Bronchial epithelial cell (primary cell): ENCODE measurements around the gene DDX18. TPM values are rescaled to one million over a fixed set of nuclear protein-coding genes. Genes with fewer than 3 reads are reported as not detected.
A peak's percentile ranks its signal among the peaks of the same experiment; 100 is the strongest.

Source experiments
- DNase-seq: peaks from one replicate; pipeline ENCODE4 v3.0.0-alpha.2; 2010; ENCODE audit warnings: low read depth
- FAIRE-seq: peaks from 2 replicates; lab custom pipeline; 2011; peaks lifted over from hg19 to GRCh38; lab: Jason Lieb, UNC
- H3K27me3 ChIP-seq: 2 replicates; pipeline ENCODE4 v1.5.1; 2011; ENCODE audit warnings: low read length; ENCODE audit not compliant: control insufficient read depth, insufficient read depth
- H3K36me3 ChIP-seq: 2 replicates; pipeline ENCODE4 v1.5.1; 2011; ENCODE audit warnings: low read length; ENCODE audit not compliant: control insufficient read depth, insufficient read depth
- H3K4me3 ChIP-seq: 2 replicates; pipeline ENCODE4 v1.5.1; 2011; ENCODE audit warnings: mild to moderate bottlenecking, low read depth, low read length, control low read depth
- total RNA-seq: library from RNA; depleted of rRNA; stranded (reverse); fragments of >200 nt; gene quantifications from 2 replicates; pipeline ENCODE4 v1.2.1, GENCODE V29; 2014
- TF ChIP-seq, protein P1 (sequence below): IDR thresholded peaks from 2 replicates; pipeline ENCODE4 v1.5.1; 2011; ENCODE audit warnings: mild to moderate bottlenecking, moderate library complexity, low read length, control low read depth, inconsistent platforms; ENCODE audit not compliant: insufficient read depth, severe bottlenecking

The DDX18 gene
- total RNA-seq, 1 donor from 2014 or later = 74.8 TPM

DNA sequence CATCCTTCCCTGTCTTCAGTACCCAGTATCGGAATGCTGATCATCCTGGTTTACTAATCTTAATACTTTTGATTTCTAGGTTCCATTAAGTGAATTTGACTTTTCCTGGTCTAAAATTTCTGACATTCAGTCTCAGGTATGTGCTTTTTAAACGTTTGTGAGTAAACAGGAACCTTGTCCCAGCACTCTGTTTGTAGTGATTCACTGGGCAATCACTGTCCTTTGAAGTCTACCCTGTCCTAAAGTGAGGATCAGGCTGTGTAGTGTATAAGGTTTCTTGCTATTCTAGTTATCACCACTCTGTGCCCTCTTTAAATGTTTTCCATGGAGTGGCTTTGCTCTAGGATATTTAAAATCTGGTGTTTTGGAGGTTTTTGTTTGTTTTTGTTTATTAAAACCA, 14.4 kb downstream of the DDX18 start:
- FAIRE-seq = no peak

DNA sequence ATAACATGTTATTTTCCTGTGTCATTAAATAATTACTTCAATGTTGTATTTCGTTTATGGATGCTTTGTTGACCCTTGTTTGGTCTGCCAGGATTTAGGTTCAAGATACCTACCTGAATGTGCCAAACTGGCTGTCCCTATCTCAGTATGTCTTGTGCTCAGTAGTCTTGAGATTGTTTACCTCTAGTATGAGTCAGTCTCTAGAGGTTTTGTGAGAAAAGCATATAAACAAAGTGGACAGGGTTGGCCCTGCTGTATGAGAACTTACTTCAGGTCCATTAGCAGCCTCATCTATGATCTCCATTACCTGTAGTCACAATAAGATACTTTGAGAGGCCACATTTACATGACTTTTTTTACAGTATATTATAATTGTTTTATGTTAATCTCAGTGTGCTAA, 17.8 kb downstream of the DDX18 start:
- FAIRE-seq (no peak), DNase-seq (no peak)
- TF ChIP-seq, protein P1, sequence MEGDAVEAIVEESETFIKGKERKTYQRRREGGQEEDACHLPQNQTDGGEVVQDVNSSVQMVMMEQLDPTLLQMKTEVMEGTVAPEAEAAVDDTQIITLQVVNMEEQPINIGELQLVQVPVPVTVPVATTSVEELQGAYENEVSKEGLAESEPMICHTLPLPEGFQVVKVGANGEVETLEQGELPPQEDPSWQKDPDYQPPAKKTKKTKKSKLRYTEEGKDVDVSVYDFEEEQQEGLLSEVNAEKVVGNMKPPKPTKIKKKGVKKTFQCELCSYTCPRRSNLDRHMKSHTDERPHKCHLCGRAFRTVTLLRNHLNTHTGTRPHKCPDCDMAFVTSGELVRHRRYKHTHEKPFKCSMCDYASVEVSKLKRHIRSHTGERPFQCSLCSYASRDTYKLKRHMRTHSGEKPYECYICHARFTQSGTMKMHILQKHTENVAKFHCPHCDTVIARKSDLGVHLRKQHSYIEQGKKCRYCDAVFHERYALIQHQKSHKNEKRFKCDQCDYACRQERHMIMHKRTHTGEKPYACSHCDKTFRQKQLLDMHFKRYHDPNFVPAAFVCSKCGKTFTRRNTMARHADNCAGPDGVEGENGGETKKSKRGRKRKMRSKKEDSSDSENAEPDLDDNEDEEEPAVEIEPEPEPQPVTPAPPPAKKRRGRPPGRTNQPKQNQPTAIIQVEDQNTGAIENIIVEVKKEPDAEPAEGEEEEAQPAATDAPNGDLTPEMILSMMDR = no peak
- Histone ChIP-seq H3K27me3 (no peaks in the 10 kb centered on the region), H3K4me3 (no peak overlapping the region), H3K36me3 (peaks cover 3% of the 10 kb centered on the region)

More for the DNA sequence above, 14.4 kb downstream of the DDX18 start:
- Histone ChIP-seq H3K27me3 (no peaks in the 10 kb centered on the region), H3K4me3 (no peak overlapping the region), H3K36me3 (peaks cover 17% of the 10 kb centered on the region)
- TF ChIP-seq, protein P1 = no peak
- no peak for DNase-seq

DNA sequence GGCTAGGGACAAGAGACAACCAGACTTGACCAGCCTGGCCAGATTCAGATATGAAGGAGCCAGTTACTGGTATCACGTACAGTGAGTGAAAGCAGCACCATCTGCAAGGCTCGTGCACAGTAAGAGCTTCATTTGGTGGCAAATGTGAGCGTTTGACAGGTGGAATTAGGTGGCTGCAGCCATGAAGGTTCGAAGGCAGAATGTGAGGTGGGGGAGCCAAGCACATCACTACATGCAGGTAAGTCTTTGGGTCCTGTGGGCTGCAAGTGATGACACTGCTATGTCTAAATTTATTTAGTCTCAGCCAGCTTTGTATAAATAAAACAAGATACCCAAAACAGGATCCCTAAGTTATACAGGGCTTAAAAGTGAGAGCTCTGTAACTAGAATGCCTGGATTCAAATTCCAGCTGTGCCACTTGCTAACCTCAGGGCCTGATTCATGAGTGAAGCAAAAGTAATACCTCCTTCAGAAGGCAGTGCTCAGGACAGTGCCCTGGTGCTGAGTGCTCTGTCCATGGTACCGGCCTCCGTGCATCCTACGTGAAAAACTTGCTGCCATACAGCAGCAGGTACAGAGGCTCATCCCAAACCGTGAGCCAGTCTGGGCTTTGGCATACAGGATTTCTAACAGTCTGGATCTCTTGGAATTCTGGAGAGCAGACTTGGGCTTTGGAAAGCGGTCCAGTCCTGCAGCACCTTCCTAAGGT, 18.6 kb downstream of the DDX18 start:
- Histone ChIP-seq H3K36me3 (peaks cover 3% of the 10 kb centered on the region), H3K27me3 (no peaks in the 10 kb centered on the region), H3K4me3 (no peak overlapping the region)
- TF ChIP-seq, protein P1 = no peak
- DNase-seq (peak; percentile 32), FAIRE-seq (peak; percentile 40)

DNA sequence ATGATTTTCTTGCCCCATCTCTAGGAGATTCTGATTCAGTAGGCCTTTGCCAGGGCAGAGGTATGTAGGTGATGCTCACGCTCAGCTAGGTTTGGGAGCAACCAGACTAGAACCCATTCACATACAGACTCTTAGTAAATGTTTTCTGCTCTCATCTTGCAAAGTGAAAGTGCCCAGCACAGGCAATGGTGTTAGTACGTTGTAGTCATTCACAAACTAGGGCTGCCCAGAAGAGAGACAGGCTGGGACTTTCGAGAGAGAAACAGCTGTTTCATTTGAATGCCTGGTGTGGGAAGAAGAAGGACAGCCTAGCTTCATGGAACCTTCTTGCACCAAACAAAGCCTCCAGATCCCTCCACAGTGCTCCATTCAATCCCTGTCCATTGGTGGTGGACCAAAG, 19.4 kb downstream of the DDX18 start:
- Histone ChIP-seq H3K36me3 (peaks cover under 1% of the 10 kb centered on the region), H3K27me3 (no peaks in the 10 kb centered on the region), H3K4me3 (no peak overlapping the region)
- FAIRE-seq (no peak), DNase-seq (no peak)
- TF ChIP-seq, protein P1 = no peak

DNA sequence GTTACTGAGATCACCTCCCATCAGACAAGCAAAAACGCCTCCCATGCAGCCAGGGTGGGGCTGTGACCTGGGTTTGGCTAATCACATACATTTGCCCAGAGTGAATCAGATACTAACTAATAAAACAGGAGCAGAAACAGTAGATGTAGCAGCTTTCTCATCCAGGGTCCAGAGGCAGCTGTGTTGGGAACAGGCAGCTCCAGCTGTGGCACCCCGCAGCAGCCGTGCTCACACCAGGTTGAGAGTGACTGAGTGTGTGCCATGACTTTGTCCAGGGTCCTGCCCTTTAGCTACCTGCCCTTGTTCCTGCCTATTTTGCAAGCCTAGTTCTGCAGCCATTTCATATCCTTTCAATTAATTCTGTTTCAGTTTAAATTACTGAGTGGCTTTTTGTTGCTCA, 20.5 kb downstream of the DDX18 start:
- Histone ChIP-seq H3K4me3 (no peak overlapping the region), H3K36me3 (no peaks in the 10 kb centered on the region), H3K27me3 (no peaks in the 10 kb centered on the region)
- FAIRE-seq = no peak
- no peak for DNase-seq
- TF ChIP-seq, protein P1 = no peak
